ENCODE measurements around the gene NTRK2. TPM values are rescaled to one million over a fixed set of nuclear protein-coding genes. Genes with fewer than 3 reads are reported as not detected.

The NTRK2 gene
- total RNA-seq, 1 donor from 2014 or later: 0.02 TPM

- Histone ChIP-seq H3K27me3 (no peaks in the 10 kb centered on the region), H3K9ac (no peak overlapping the region), H2AFZ (replicated peaks) (no peak overlapping the region), H3K4me3 (no peak overlapping the region), H3K36me3 (no peaks in the 10 kb centered on the region), H3K4me1 (no peaks in the 10 kb centered on the region), H3K4me2 (no peak overlapping the region), H3F3A (ENCODE audit: low read depth) (no peaks in the 10 kb centered on the region), H3K79me2 (ENCODE audit: low read depth) (no peaks in the 10 kb centered on the region), H4K20me1 (ENCODE audit: low read depth) (no peaks in the 10 kb centered on the region), H3K9me3 (ENCODE audit: low read depth) (no peaks in the 10 kb centered on the region), H3K27ac (no peak overlapping the region)
- Mint-ChIP-seq H3K4me3 (no peak overlapping the region), H3K27me3 (ENCODE audit: insufficient read depth, low read depth) (no peaks in the 10 kb centered on the region), H3K4me1 (no peaks in the 10 kb centered on the region), H3K27ac (no peak overlapping the region), H3K9me3 (no peaks in the 10 kb centered on the region), H3K36me3 (no peaks in the 10 kb centered on the region)
- no peak for DNase-seq (ENCODE audit: low spot score)
- TF ChIP-seq CTCF (IDR thresholded peaks at IDR 0.05) (no peak), EZH2 (IDR thresholded peaks at IDR 0.05) (no peak), EZH2phosphoT487 (IDR thresholded peaks at IDR 0.05) (no peak)
These were observed 84.9 kb downstream of the NTRK2 start for GRCh38 chr9:84754461-84754860.

DNA sequence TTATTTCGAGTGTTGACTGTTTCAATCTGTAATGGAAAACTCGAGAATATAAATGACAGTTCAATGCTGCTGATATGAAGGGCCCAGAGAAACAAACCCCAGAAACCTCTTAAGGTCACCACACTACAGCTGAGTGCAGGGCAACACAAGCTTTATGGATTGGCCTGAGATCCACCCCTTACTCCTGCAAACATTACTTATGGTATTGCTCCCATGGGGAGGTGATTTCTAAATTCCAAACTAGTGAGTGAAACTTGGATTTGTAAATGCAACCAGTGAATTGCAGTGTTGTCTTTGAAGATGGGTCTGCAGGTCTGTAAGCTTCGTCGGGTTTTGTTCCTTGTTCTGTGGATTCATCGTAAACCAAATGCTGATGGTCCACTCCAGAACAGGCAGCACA, 85.4 kb downstream of the NTRK2 start:
- Histone ChIP-seq H3K27me3 (no peaks in the 10 kb centered on the region), H3K4me1 (no peaks in the 10 kb centered on the region), H3K4me2 (no peak overlapping the region), H3K9me3 (ENCODE audit: low read depth) (no peaks in the 10 kb centered on the region), H3K36me3 (no peaks in the 10 kb centered on the region), H4K20me1 (ENCODE audit: low read depth) (no peaks in the 10 kb centered on the region), H3F3A (ENCODE audit: low read depth) (no peaks in the 10 kb centered on the region), H3K4me3 (no peak overlapping the region), H3K27ac (no peak overlapping the region), H2AFZ (replicated peaks) (peak overlapping the region; percentile 2), H3K9ac (no peak overlapping the region), H3K79me2 (ENCODE audit: low read depth) (no peaks in the 10 kb centered on the region)
- H3K4me1 Mint-ChIP-seq: no peaks in the 10 kb centered on the region
- no peak overlapping the region for H3K27ac Mint-ChIP-seq
- H3K27me3 Mint-ChIP-seq (ENCODE audit: insufficient read depth, low read depth): no peaks in the 10 kb centered on the region
- DNase-seq (ENCODE audit: low spot score): no peak
- H3K36me3 Mint-ChIP-seq: no peaks in the 10 kb centered on the region
- no peak for TF ChIP-seq EZH2phosphoT487 (IDR thresholded peaks at IDR 0.05)
- no peaks in the 10 kb centered on the region for H3K9me3 Mint-ChIP-seq
- no peak overlapping the region for H3K4me3 Mint-ChIP-seq

DNA sequence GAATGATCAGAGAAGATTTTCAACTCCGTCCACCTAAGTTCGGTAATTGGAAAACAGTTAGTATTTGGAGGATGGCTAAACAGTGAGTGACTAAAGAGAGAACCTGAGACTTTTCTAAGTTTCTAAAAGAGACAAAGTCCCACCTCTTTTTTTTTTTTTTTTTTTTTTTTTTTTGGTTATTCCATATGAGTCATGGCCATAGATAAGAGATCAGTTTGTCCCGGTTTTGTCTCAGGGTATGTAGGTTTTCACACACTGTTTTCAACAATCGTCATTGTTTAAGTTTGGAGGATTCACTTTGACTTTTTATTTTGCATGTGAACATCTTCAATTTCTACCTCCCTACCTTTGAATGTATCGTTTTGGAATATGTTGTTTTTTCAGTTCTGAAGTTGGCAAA, 85.9 kb downstream of the NTRK2 start:
- H3K27ac ChIP-seq: no peak overlapping the region
- H3K27ac Mint-ChIP-seq: no peak overlapping the region

More for the DNA sequence above, 85.9 kb downstream of the NTRK2 start:
- no peaks in the 10 kb centered on the region for H3K4me1 ChIP-seq
- Mint-ChIP-seq H3K36me3 (no peaks in the 10 kb centered on the region), H3K9me3 (no peaks in the 10 kb centered on the region), H3K4me1 (no peaks in the 10 kb centered on the region), H3K4me3 (no peak overlapping the region), H3K27me3 (ENCODE audit: insufficient read depth, low read depth) (no peaks in the 10 kb centered on the region)
- no peak overlapping the region for H3K9ac ChIP-seq
- H3K79me2 ChIP-seq (ENCODE audit: low read depth): no peaks in the 10 kb centered on the region
- H3K9me3 ChIP-seq (ENCODE audit: low read depth): no peaks in the 10 kb centered on the region
- no peak overlapping the region for H3K4me2 ChIP-seq
- no peak overlapping the region for H3K4me3 ChIP-seq
- no peaks in the 10 kb centered on the region for H3F3A ChIP-seq (ENCODE audit: low read depth)
- no peaks in the 10 kb centered on the region for H3K36me3 ChIP-seq
- H2AFZ ChIP-seq (replicated peaks): peak overlapping the region; percentile 2
- no peaks in the 10 kb centered on the region for H3K27me3 ChIP-seq
- DNase-seq (ENCODE audit: low spot score): no peak
- no peak for TF ChIP-seq CTCF (IDR thresholded peaks at IDR 0.05)
- TF ChIP-seq EZH2 (IDR thresholded peaks at IDR 0.05): no peak
- no peak for TF ChIP-seq EZH2phosphoT487 (IDR thresholded peaks at IDR 0.05)
- no peaks in the 10 kb centered on the region for H4K20me1 ChIP-seq (ENCODE audit: low read depth)

Data from neural progenitor cell (in vitro differentiated cells).